HG02763 (cell line): ENCODE measurements around the gene CLEC4D.
"Not testable (repeated sequence)": the region's sequence is repeated elsewhere in the genome, so short reads cannot be mapped to it uniquely, and the experiment has no call there.

Source experiments
- ATAC-seq: cut with Tn5 transposase; IDR thresholded peaks from one replicate; pipeline ENCODE4 v1.9.1; 2021; ENCODE audit warnings: mild to moderate bottlenecking, moderate library complexity; ENCODE audit not compliant: unreplicated experiment

Gene CLEC4D

DNA sequence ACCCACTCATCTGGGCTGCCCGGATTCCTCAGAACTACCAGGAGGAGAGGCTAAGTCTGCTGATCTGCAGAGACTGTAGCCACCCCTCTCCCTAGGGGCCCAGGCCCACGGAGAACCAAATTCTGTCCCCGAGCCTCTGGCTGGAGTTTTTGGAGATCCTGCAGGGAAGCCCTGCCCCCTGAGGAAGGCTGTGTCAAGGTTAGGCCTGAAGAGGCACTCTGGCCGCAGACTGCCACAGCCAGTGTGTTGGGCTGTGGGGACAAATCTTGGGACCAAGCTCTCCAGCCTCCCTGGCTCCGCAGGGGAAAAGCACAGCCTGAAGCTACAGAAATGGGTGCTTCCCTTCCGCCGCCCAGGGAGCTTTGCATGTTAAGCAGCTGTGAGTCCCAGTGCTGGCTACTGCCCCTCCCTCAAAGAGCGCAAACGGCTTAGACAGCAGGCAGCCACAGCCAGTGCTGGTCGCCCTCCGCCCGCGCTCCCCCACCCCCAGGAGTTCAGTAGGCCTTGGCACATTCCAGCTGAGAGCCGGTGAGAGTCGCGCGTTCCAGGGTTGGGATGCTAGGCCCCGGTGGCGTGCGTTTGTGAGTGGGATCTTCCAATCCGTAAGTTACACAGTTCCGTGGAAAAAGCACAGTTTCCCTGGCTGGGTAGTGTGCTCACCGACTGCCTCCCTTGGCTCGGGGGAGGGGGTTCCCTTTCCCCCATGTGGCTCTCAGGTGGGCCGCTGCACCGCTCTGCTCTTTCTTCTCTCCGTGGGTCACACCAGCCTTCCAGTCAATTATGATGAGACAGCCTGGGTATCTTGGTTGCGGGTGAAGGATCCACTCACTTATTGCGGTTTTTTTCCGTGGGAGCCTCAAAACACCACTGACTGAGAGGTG lies 14.2 kb downstream of the CLEC4D start:
- ATAC-seq: no peak

DNA sequence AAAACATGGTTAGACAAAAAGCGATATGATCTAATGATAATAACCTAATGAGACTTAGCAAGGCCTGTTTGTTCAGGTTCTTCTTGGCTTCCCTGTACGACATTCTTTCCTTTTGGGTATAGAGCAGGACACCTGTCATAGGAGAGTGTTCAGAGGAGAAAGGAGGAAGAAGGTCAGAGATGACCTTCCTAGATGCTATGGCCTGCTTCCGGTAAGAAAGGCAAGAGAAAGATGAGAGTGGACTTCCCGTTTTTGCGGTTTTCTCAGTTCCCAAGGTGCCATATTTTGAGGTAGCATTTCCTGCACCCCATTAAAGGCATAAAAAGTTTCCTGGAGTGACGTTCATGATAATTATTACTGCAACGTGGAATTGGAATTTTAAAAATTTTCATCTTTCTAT lies 18.7 kb downstream of the CLEC4D start:
- no peak for ATAC-seq

DNA sequence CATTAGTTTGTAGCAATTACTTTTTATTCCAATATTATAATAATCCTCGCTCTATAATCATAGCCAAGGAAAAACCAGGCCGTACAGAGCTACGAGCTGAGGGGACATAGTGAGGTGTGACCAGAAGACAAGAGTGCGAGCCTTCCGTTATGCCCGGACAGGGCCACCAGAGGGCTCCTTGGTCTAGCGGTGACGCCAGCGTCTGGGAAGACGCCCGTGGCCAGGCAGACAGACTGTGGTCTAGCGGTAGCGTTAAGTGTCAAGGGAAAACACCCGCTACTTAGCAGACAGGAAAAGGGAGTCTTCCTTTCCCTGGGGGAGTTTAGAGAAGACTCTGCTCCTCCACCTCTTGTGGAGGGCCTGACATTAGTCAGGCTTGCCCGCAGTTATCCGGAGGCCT lies 24.5 kb downstream of the CLEC4D start:
- not testable (repeated sequence) for ATAC-seq

DNA sequence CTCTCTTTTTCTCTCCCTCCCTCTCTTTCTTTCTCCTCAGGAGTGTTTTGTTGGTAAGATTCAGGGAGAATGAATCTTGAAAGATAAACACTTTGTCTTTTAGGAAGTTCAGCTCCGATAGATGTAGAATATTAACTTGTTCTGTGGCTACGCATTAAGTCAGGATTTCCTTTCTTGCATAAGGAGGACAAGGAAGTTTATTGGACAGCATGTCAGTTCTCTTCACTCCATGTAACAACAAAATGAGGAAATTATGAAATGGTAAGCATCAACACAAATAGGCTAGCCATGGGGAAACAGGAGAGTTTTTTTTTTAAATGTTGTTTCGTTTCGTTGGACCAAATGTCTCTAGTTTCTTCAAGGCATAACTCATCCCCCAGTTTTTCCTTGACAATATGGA lies 27.5 kb downstream of the CLEC4D start, which contains the start of gene CLEC4E:
Gene CLEC4E, minus strand, starts transcription at position 75 of the 400 bp plus-strand sequence. CDS start 108 bp downstream, outside the sequence.
- not testable (repeated sequence) for ATAC-seq

DNA sequence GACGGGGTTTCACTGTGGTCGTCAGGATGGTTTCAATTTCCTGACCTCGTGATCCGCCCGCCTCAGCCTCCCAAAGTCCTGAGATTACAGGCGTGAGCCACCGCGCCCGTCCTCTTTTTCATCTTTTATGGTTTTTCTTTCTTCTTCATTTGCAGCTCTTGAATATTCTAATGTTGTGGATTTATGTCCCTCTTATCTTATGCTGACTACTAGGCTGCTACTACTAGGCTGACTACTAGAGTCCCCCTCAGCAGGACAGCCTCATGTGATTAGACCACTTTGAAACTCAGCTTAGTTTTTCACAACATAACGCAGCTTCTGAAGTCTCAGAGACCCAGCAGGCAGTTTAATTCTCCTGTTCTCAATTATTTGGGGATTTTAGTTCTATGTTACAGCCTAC lies 28.3 kb downstream of the CLEC4D start:
- no peak for ATAC-seq

DNA sequence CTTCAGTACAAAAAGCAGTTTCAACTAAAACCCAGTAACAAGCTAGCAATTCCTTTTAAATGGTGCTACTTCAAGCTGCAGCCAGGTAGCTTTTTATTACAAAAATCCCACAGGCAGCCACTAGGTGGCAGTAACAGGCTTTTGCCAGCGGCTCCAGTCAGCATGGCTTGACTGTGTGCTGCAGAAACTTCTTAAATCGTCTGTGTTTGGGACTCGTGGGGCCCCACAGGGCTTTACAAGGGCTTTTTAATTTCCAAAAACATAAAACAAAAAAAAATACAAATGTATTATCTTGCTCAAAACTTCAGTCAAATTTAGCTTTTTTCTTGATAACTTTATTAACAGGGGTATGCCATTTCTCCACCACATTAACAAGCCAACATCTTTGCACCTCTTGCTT lies 31.0 kb downstream of the CLEC4D start:
- peak; percentile 63 for ATAC-seq

DNA sequence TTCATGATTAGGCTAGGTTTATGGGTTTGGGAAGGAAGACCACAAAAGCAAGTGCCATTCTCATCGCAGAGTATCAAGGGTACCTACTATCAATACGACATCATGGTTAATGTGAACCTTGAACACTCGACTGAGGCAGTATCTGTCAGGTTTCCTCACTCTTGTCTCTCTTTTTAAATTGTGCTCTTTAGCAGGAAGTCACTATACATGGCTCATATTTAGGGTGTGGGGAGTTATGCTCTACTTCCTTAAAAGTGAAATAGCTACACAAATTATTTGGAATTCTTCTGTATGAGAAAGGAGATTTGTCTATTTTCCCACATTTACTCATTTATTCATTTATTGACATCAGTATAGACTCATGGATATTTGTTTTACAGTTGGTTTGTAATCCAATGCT lies 33.3 kb downstream of the CLEC4D start:
- ATAC-seq: no peak

DNA sequence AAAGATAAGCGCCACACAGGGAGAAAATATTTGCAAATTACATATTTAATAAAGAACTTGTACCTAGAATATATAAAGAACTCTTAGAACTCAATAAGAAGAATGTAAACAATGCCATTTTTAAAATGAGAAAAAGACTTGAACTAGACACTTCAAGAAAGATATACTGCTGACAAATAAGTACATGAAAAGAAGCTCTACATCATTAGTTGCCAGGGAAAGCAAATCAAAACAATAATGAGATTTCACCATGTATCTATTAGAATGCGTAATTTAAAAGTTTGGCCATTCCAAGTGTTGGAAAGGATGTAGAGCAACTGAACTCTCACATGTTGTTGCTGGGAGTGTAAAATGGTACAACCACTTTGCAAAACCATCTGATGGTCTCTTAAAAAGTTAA lies 34.3 kb downstream of the CLEC4D start:
- no peak for ATAC-seq

DNA sequence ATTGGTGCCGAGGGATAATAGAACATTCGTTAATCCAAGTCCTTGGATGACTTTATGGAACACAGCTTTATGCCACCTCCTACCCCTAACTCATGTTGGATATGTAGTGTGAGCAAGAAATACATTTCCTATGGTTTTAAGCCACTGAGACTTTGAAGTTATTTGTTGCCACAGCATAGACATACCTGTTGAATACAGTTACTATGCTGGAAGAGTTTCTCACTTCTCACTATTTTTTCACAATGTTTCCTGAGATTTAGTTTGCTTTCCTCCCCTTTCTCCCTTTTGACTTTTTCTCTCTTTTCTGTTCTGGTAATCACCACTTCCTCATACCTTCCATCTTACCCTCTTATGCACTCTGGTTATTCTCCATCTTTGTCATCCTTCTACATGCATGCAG lies 34.9 kb downstream of the CLEC4D start:
- no peak for ATAC-seq

DNA sequence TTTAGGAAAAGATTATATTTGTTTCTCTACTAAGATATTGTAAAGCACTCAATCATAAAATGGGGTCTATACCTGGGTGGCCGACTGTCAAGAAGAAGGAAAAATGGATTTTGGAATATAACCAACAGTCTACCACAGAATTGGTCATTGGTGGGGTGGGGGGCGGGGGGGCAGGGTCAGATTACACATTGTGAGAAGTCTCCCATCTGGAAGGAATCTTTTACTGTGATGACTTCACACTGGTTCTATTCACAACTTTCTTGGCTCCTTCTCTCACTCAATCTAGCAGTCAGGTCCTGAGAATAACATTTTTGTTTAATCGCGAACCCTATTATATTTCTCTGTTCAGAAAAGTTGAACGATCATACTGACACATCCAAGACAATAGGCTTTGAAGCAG lies 36.1 kb downstream of the CLEC4D start:
- ATAC-seq: no peak

DNA sequence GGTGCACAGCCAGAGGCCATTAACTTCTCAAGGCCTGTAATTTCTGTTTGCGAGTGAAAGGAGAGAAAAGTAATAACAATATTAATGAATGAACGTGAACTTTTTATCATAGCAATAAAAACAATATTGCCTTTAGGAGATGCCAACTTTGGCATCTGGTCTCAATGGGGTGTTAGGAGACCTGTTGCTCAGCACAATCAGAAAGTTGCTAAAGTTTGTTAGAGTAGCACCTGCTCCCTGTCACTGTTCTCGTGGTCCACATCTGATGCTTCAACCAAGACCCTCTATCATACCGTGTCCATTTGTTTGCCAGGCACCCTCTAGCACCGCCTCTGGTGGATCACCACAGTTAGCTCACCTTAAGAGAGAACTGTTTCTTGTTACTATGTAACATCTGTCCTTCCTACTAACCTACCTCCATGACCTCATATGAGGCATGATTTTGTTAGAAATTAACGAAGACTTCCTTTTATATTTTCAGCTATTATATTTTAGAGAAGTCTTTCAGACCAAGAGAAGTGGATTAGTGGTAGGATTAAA lies 39.9 kb downstream of the CLEC4D start:
- ATAC-seq: no peak

DNA sequence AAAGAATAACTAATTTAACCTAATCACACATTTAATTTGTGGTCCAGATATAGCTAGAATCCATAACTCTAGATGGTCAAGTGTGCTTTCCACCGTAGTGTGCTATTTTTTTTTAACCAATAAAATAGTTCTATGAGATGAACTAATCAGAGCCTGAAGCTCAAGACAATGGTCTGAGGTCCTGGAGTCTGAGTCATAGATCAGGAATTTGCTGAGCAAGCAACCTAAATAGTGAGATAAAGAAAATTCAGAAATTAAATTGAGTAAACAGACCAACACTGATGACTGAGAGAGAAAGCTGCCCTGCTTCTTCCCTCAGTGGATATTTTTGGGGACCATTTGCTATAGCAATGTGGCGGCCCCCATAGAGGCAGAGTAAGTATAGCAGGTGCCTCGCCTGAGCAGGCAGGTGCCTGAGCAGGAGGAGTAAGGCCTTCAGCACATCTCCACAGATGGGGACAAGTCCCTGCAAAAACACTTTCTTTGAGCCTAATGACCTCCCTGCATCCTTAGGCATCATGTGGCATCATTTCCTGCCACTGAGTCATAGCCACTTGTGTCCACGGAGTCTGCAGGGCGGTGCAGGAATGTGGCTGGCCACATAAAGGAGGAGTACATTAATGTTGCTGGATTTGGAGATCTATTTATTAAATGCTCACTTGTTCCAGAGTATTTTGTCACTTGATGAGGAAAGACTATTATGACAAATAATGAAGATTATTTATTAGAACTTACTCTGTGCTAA lies 41.3 kb downstream of the CLEC4D start:
- ATAC-seq: no peak

DNA sequence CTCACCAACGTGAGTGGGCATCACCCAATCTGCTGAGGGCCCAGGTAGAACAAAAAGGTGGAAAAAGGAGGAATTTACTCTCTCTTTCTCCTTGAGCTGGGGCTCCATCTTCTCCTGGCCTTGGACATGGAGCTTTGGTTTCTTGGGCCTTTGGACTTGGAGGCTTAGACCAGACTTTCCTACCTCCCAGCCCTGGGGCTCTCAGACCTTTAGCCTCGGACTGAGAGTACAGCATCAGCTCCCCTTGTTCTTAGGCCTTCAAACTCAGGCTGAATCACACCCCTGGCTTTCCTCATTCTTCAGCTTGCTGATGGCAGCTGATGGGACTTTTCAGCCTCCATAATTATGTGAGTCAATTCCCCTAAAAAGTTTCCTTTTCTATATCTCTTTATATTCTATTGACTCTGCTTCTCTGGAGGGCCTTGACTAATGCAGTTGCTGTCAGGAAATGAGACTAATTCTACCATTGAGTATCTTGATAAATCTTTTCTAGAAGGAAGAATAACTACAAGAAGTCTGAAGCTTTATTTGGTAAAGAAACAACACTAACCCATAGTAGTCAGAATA lies 43.3 kb downstream of the CLEC4D start:
- ATAC-seq: no peak

DNA sequence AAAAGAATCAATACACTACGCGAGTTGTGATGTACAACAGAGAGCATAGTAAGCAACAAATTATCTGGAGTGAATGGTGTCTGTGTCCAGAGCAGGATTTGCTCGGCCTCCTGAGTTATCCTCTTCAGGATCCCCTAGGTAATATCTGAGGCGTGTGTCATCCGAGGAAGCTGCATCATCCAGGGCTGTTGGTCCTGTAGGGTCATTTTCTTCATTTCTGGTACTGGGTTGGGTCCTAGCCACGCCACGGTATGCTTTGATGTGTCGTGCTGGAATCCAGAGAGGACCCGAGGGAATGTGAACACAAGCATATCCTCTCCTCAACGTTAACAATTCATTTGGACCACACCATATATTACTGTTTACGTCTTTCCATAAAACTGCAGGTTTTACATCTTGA lies 46.4 kb downstream of the CLEC4D start:
- ATAC-seq: no peak

DNA sequence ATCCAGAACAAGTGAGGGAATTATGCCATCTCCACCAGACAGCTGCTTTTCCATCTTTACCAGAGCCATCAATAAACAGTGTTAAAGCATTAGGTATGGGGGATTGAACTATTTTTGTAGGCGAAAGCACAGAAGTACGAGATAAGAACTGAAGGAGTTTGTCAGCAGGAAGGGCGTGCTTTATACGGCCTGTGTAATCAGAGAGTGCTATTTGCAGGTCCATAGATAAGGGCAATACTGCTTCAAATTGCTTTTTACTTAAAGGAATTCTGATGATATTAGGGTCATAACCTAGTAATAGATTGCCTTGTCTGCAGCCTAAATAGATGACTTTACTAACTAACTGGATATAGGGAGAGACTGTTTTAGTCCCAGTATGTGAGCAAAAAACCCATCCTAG lies 47.7 kb downstream of the CLEC4D start:
- no peak for ATAC-seq

DNA sequence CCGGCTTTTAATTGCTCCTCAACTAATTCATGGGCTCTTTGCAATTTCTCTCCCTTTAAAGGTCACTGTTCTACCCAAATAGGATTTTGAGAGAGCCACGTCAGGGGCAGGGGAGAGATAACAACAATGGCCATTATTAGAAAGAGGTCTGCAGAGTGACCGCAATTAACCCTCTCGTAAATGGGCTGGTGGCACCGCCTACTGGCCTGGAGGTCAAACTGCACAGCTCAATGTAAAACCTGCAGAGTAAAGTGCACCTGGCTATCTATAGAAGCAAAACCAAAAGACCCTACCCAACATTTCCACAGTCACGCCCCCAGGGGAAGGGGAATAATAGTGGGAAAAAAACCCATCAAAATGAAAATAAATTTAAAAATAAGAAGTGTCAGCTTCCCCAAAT lies 49.0 kb downstream of the CLEC4D start:
- ATAC-seq: no peak

DNA sequence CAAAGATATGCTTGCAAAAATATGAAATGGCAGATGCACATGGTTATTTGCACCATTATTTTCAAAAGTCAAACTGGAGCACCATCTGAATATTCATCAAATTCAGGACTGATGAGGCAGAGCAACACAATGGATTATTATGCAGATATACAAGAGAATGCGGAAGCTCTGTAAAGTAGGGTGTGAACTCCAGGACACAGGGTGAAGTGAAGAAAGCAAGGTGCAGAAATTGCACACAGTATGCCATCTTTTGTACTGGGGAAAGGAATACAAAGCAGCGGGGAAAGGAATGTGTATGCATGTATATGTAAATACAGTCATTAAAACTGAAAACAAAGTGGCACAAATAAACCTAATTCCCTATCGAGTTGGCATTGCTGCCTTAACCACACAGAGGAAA lies 50.1 kb downstream of the CLEC4D start:
- no peak for ATAC-seq

DNA sequence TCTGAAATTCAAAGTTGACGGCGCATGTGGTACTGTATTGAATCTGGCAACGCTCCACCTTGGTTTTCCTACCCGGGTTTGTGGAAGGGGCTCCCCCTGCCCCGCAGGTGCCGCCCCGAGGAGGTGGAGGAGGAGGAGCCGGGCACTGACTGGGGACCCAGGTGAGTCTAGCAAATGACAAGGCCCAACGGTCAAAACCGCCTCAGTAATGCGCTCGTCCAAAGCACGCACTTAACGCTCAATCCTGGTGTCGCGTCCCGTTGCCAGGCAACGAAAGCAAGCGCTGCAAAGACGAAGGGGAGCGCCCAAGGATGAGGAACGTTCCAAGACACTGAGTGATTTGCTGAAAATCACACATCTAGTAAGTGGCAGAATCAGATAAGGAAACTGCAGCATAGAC lies 51.4 kb downstream of the CLEC4D start:
- ATAC-seq: no peak

DNA sequence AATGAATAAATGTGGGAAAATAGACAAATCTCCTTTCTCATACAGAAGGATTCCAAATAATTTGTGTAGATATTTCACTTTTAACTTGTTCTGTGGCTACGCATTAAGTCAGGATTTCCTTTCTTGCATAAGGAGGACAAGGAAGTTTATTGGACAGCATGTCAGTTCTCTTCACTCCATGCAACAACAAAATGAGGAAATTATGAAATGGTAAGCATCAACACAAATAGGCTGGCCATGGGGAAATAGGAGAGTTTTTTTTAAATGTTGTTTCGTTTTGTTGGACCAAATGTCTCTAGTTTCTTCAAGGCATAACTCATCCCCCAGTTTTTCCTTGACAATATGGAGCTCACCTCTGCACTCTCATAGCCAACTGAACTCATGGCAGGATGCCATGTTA lies 52.7 kb downstream of the CLEC4D start:
- not testable (repeated sequence) for ATAC-seq

DNA sequence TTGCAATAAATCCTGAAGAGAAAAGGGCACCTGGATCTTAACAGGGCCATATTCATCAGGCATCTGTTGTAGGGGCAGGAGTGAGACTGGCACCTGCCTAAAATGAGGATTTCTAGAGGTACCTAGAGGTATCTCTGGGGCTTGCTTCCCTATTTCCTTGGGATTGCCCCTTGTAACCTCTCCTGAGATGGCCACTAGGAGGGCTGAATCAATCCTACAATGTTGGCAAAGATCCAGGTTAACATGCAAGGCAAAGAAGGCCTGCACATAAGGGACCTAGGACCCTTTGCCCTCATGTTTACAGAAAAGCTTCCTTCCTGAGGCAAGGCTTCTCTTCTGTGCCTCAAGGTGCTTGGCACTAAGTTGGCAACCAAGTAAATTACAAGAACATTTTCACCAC lies 53.2 kb downstream of the CLEC4D start:
- no peak for ATAC-seq
